GM21529 (cell line): ENCODE data around the gene RREB1.
A peak's percentile ranks its signal among the peaks of the same experiment; 100 is the strongest.

Experiments used
- ATAC-seq: cut with Tn5 transposase; IDR thresholded peaks from one replicate; pipeline ENCODE4 v1.9.1; 2021; ENCODE audit not compliant: unreplicated experiment

RREB1 gene, protein sequence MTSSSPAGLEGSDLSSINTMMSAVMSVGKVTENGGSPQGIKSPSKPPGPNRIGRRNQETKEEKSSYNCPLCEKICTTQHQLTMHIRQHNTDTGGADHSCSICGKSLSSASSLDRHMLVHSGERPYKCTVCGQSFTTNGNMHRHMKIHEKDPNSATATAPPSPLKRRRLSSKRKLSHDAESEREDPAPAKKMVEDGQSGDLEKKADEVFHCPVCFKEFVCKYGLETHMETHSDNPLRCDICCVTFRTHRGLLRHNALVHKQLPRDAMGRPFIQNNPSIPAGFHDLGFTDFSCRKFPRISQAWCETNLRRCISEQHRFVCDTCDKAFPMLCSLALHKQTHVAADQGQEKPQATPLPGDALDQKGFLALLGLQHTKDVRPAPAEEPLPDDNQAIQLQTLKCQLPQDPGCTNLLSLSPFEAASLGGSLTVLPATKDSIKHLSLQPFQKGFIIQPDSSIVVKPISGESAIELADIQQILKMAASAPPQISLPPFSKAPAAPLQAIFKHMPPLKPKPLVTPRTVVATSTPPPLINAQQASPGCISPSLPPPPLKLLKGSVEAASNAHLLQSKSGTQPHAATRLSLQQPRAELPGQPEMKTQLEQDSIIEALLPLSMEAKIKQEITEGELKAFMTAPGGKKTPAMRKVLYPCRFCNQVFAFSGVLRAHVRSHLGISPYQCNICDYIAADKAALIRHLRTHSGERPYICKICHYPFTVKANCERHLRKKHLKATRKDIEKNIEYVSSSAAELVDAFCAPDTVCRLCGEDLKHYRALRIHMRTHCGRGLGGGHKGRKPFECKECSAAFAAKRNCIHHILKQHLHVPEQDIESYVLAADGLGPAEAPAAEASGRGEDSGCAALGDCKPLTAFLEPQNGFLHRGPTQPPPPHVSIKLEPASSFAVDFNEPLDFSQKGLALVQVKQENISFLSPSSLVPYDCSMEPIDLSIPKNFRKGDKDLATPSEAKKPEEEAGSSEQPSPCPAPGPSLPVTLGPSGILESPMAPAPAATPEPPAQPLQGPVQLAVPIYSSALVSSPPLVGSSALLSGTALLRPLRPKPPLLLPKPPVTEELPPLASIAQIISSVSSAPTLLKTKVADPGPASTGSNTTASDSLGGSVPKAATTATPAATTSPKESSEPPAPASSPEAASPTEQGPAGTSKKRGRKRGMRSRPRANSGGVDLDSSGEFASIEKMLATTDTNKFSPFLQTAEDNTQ (N-terminal part only)

DNA sequence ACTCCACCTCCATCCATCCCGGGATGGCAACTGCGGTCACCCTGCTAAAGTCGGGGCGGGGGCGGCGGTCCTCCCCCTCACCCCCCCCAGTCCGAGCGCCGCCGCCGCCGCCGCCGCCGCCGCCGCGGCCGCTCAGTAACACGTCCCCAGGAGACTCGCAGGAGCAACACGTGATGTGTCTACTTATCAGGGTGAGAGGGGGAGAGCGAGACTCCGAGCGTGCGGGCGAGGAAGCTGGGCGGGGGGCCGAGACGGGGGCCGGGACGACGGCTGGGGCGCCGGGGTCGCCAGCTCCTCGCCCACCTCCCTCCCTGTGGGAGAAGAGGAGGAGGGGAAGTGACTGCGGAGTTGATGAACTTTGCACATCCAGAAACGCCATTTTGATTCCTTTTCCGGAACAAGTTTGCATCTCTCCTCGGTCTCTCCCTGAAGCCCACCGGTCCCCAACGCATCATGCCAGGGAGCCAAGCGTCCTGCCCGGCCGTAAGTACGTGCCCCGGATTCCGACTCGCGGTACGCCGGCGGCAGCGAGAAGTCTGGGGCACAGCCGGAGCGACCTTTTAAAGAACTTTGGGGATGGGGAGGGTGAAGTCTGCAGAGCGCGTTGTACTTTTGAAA, at the start of gene RREB1:
RREB1 (plus strand) TSS at position 384 of the 618 bp plus-strand sequence. CDS start 73,951 bp downstream, outside the sequence.
- ATAC-seq = peak; percentile 60

DNA sequence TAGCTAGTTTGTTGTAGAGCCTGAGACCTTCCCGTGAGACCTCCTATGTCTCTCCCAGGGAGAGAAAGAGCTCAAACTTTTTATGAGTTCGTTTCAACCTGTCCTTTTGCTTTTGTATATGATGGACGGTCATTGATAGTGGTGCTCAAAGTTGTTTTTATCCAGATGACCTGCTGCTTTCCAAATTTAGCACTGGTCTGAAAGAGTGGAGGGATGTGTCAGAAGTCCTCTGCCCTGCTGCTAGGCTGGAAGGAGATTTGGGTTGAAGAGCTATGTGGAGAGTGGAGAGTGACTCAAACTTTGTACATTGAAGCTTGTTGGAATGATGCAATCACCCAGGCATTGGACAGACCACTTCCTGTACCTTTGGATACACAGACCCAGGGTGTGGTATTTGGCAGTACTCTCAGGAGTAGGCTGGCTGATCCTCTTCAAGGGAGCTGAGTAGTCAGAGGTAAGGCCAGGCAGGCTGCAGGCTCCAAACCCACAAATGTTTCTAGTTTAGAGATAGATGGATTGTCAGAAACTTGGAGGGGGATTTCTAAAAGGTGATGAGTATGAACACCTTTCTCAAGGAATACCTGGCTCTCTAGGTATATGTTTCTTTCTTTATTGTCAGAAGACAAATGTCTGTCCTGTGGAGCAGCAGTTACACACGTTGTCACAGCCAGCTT, 49.4 kb upstream of the RREB1 start:
- no peak for ATAC-seq

DNA sequence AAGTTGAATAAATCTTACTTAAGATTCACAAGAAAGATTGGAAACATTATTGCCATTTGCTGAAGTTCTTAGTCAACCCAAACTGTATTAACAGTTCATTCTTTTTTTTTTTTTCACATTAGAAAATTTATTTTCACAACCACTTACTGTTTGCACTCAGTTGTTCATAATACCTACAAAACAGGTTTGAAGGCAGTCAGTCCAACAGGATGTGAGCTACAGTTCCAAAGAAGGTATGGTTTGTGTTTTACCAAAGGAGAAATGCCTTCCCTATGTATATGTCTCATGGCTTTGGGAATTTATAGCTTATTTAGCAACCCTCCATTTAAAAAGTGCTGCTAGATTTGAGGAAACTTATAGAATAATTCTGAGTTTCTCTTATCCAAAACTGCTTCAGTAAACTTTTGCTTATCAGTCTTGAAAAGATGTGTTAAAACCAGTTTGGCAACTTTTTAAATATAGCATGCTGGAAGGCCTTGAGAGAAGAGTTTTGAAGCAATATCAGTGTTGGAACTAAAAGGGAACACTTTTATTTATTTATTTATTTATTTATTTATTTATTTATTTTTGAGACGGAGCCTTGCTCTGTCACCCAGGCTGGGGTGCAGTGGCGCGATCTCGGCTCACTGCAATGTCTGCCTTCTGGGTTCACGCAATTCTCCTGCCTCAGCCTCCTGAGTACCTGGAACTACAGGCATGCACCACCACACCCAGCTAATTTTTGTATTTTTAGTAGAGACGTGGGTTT, 46.8 kb upstream of the RREB1 start:
- ATAC-seq = no peak

DNA sequence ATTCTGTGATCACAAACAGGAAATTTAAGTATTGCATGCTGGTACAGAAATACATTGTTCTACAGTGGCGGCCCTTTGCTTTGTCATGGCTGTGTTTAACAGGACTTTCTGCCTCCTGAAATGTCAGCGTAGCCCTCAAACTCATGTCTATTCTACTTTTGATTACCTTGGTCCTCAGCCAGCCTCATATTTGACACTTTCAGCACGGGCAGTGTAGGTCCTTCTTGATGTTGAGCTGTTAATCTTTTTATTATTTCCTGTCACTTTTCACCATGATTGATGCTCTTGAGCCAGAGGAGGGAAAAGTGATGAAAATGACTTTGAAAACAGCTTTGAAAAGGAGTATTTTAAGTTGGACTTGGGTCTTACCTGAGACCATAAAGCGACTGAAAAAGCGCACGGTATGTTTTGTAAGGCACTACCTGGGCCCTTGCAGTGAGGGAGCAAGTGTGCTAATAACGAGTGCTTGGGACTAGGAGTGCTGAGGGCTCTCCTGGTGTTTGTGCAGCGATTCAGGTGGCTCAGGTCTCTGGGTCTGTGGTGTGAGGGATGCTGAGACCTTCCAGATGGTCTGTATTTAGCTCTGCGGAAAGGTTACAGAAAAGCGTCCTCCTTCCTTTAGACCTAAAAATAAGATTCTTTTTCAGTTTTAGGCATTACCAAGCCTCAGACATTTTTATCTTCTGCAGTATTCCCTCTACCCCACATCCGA, 45.2 kb upstream of the RREB1 start:
- ATAC-seq = no peak

DNA sequence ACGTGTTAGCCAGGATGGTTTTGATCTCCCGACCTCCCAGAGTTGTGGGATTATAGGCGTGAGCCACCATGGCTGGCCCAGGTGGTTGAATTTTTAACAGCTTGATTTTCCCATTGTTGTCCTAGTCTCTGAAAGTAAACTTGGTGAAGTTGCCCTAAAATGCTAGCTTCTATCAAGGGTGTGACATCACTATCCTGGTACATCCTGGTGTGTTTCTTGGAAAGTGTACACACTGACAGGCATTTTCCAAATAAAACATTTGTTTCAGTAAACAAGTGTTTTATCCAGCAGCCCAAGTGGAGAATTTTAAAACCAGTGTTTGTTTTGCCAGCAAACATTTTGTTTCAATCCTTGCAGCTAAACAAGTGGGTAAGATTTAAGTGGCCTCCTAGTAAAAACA, 40.5 kb upstream of the RREB1 start:
- no peak for ATAC-seq

DNA sequence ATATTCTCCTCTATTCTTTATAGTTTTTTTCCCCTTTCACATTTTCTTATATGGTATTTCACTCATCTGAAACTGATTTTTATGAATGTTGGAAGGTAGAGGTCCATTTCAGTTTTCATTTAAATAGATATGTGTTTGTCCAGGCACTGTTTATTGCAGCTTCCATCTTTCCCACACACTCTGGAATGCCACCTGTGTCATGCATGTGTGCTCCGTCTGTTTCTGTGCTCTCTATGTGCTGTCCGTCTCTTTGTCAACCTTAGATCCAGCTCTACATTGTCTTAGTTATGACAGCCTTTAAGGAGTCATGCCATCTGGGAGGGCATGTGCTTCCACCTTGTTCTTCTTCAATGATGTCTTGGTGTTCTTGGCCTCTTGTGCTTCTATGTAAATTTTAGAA, 36.4 kb upstream of the RREB1 start:
- no peak for ATAC-seq

DNA sequence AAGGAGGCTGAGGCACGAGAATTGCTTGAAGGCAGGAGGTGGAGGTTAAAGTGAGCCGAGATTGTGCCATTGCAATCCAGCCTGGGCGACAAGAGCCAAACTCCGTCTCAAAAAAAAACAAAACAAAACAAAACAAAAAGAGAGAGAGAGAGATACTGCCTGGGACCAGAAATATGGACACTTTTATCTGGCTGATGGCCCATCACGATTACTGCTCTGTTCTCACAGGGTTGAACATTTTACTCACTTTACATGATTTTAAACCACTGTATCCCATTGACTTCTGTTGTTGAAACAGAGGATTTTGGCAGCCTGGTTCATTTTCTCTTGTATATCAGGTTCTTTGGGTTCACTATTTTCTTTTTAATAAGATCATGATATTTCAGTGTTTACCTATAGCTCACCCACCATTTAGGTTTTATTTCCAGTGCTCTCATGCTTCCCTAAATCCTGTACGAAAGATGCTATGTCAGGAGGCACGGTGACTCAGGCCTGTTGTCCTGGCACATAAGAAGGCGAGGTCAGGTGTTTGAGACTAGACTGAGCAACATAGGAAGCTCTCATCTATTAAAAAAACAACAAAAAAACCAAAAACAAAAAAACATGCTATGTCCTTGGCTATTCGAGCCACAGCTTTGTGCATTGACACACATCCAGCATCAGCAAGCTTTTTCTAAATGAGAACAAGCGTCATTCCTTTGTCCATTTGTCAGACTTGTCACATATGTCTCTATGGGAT, 34.5 kb upstream of the RREB1 start:
- ATAC-seq = no peak

DNA sequence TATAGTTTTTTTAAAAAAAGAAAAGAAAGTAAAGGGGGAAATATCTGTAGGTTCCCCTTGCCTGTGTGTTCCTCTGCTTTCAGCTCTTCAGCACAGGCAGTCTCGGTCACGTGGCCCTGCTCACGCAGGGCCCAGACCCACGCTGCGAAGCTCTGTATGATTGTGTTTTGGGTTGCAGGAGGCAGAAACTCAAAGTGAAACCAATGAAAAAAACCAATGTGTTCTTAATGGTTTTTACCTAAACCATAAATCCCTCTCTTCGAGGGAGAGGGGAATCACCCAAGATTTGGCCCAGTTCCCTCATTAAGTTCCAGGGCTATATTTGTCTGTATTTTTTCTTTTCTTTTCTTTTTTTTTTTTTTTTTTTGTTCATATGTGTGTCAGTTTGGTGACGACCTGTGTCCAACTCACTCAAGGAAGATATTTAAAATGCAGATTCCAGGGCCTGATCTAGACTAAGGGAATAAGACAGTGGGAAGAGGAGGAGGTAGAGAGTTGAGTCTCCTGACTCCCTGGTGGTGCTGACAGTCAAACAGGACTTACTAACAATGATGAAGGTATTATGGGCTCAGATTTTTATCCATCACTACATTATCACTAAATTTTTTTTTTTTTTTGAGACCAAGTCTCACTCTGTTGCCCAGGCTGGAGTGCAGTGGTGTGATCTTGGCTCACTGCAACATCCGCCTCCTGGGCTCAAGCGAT, 33.8 kb upstream of the RREB1 start:
- peak; percentile 97 for ATAC-seq

DNA sequence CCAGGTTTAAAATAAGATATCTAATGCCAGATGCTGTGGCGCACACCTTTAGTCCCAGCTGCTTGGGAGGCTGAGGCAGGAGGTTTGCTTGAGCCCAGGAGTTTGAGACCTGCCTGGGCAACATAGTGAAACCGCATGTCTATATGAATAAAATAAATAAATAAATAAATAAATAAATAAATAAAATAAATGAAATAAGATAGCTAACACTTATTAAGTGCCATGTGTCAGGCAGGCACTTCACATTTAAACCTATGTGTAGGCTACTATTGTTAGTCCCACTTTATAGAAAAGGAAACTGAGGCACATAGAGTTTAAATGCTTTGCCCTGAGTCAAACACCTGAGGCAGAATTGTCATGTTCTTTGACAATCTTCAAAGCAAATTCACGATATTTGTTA, 32.9 kb upstream of the RREB1 start:
- ATAC-seq = no peak

DNA sequence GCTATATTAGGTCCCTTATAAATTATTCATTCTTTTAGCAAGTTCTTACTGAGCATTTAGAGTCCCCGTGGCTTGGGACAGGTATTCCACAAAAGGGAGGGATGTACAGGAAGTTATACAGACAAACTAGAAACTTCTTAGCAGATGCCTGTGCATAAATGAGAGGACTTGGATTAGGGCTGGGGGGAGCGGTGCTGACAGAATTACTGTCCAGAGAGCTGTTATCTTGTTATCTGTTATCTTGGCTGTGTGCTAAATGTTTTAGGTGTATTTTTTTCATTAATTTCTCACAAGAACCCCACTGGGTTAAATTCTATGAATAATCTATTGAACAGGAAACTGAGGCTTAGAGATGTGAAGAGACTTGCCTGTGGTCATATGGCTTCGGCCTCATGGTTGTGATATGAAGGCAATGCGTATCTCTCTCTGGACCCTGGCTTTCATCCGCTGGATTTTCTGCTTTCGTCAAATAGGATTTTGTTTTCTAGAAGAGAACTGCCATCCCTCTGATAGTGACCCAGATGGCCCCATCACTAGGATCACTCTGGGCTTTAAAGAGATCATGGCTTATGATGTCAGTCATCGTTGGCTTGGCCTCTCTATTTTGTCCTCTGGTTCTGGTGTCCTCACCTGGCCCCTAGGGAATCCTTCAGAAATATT, 32.3 kb upstream of the RREB1 start:
- no peak for ATAC-seq

DNA sequence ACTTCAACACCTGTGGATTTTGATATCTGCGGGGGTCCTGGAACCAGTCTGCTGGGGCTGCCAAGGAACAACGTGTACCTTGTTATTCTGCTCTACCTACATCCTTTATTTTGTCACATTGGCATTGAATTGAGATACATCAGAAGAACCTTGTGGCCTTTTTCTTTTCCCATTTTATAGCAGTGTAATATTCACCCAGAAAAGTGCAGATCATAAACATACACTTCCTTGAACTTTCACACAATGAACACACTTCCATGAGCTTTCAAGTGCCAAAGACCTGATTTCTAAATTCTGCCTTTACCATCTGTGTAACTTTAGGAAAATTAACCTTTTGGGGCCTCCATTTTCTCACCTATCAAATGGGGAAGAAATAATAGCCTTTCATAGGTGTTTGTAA, 29.9 kb upstream of the RREB1 start:
- no peak for ATAC-seq

DNA sequence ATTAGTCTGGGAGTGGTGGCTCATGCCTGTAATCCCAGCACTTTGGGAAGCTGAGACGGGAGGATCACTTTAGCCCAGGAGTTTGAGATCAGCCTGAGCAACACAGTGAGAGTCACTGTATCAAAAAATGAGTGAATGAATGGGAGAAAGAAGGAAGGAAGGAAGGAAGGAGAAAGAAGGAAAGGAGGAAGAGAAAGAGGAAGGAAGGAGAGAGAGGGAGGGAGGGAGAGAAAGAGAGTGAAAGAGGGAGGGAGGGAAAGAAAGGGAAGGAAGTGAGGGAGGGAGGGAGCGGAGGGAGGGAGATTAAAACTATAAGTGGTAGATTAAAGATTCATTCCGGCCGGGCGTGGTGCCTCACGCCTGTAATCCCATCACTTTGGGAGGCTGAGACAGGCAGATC, 28.9 kb upstream of the RREB1 start:
- ATAC-seq = no peak

DNA sequence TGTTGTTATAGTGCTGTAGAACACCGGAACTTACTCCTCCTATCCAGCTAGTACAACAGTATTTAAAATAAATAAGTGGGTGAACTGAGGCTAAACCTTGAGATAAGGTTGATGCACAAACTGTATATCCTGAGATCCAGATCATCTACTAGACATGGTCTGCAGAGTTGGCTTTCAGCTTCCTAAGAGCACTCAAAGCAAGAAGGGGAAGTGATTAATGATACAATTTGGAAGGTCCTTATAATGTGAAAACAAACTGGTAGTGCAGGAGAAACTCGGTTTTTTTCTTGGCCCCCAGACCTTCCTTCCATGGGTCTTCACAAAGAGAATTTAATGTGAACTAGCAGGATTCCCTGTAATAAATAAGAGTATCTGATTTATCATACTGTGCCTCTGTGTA, 27.4 kb upstream of the RREB1 start:
- ATAC-seq = no peak

DNA sequence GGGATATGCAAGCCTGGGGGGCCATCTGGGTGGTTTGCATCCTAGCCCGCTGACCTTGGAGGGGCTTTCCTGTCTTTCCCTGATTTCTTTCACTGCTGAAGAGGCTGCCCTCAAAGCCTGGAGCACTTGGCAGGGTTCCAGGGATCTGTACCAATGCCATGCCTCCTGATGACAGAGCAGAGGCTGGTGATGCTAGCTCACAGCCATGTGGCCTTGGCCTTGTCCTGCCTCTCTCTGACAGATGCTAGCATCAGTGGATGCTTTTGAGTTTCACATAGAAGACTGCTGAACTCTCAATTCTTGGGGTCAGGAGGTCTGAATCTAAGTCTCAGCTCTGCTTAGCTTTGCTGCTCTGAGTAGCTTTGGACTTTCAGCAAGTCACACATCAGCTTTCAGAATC, 21.9 kb upstream of the RREB1 start:
- peak; percentile 40 for ATAC-seq

DNA sequence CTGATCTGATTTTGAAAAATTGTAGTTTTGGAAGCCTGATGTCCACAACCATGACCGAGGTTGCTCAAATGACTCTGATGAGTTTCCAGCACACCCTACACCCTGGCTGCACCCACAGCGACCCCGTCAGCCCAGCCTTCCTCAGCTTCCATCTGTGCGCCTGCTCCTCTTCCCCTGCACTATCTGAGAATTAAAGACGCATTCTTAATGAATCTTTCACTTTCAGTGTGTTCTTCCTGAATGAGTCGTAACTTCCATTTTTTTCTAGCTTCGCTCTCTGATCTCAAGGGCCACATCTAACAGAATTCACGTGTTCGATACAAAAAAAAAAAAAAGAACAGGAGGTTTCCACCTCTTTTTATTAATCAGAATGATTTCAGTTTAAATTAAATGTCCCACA, 21.3 kb upstream of the RREB1 start:
- ATAC-seq = peak; percentile 72

DNA sequence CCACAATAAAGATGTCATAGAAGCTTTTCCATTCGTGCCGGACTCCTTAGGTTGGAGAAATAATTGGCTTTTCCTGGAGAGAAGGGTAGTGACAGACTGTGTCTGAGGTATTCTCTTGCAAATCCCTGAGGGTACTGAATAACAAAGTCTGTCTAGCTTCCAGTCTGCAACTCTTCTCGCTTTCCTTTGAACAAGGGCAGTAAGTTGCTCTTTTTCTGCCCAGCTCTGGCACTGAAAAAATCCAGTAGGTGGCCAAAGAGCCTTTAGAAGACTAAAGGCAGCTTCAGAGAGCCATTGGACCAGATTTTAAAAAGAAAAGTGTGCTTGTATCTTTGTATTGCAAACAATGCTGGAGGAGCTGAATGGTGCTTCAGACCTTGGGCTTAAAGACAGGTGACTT, 20.7 kb upstream of the RREB1 start:
- peak; percentile 0 for ATAC-seq

DNA sequence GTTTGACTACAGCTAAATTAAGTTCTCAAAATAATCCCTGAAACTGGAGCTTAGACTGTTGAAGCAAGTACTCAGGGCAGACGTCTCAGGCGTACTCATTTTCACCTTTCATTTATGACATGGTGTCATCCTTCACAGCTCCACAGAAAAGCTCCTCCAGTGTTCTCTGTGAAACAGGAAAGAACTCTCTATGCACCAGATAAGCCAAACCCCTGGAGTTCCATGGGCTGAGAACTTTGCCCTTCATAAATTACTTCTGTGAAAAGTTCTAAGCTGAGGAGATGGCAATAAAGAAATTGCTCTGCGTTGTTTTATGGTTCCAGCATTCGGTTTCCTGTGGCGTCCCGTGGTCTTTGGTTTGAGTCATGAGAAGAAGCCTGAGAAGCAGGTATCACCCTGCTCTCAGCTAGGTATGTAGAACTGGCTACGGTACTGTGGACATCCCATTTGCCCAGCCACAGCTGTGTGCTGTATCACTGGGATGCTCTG, 20.2 kb upstream of the RREB1 start:
- ATAC-seq = peak; percentile 55
